NCI-H526 (cell line): ENCODE results near the gene LHFPL6.
A peak's percentile ranks its signal among the peaks of the same experiment; 100 is the strongest.

Source experiments
- DNase-seq, 2 experiments: peaks; one replicate each; lab custom pipeline; 2025; lab: John Stamatoyannopoulos, UW

The LHFPL6 gene

DNA sequence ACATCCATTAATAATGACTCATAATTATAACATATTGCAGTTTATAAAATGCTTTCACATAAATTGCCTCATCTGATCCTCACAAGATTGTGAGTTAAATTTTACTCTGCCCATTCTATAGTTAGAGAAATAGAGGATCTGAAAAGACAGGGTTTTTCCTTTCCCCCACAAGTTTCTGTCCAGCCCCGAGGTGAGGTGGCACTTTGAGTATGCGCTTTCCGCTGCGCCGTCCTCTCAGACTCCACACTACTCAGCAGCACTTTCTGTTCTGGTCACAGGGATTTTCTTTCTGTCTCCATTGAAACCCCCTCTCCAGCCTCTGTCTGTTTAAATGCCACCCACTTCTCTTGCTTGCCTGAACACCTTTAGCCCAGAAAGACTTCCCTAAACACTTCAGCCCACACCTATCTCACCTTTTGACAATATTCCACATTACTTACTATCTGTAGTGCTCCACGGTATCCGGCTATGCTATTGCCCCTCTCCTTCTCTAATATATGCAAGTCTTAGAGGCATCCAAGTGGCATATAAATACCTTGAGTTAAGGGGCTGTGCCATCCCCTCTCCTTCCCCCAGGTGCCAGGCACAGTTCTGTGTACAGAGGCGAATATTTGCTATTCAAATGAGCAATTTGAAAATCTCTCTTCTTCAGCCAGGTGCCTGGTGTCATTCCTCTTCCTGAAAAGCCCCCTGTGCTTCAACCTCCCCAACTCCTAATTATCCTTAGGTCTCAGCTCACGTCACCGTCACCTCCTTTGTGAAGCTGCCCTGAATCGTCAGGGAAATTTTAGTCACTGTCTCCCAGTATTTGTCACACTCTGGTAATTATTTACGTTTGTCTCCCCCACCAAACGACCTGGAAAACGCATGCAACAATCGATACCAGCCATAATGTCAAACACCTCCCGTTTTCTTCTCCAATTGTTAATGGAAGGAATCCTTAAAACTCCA lies 296.1 kb downstream of the LHFPL6 start:
- DNase-seq: peak; percentile 92 to 96

DNA sequence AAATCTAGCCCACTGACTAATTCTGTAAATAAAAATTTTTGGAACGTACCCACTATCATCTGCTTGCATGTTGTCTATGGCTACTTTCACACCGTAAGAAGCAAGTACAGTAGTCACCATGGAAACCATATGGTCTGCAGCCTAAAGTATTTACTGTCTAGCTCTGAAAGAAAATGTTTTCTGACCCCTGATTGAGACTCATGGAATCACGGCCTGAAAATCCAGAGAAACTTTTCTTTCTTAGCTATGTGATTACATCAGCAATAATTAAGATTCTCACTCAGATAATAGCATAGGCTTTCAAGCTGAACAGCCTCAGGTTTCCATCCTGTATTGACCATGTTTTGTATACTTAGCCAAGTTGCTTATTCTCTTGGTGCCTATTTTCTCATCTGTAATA lies 300.2 kb downstream of the LHFPL6 start:
- DNase-seq: no peak

DNA sequence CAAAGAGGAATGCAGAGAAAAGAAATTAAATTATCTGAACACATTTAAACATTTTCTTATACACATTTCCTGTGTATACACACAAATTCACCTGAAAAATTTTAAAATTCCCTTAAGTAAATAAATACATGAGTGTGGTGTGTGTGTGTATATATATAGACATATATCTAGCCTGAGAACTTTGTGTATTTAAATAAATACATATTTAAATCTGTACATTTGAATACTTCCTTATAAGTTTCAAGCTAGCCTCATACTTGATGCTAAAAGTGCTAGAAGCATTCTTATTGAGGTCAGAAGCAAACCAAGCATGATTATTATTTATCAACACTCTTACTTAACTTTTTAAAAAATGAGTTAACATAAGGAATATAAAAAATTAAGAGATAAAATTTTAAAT lies 304.0 kb downstream of the LHFPL6 start:
- DNase-seq: peak in 1 of 2 experiments; percentile 34

DNA sequence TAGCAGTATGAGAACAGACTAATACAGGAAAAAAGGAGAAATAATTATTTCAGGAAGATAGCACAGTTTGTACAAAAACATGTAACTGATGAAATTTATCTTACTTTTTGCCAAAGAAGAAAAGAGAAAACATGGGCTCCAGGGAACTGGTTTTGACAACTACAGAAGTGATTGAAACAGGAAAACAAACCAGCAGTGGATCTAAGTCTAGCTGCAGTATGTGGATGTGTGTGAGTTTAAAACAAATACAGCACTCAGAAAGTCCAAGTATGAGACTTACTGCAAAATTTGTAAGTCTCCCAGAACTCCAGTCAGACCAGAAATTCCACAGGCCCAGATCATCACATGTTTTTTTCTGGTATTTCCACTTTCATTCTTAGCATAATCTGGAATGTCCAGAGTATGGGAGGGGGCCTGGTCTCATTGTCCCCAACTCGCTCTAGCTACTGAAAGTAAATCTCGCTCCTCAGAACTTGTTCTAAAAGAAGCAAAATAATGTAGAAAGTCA lies 305.3 kb downstream of the LHFPL6 start:
- no peak for DNase-seq

DNA sequence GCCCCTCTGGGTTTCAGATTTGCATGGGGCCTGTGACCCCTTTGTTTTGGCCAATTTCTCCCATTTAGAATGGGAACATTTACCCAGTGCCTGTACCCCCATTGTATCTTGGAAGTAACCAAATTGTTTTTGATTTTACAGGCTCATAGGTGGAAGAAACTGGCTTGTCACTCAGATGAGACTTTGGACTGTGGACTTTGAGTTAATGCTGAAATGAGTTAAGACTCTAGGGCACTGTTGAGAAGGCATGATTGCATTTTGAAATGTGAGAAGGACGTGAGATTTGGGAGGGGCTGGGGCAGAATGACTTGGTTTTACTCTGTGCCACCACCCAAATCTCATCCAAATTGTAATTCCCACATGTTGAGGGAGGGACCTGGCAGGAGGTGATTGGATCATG lies 306.0 kb downstream of the LHFPL6 start:
- no peak for DNase-seq

DNA sequence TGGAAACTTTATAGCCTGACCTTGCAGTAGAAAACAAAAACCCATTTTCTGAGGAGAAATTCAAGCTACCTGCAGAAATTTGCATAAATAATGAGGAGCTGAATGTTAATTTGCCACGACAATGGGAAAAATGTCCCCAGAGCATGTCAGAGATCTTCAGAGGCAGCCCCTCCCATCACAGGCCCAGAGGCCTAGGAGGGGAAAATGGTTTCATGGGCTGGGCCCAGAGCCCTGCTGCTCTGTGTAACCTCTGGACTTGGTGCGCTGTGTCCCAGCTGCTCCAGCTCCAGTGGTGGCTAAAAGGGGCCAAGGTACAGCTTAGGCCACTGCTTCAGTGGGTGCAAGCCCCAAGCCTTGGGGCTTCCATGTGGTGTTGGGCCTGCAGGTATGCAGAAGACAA lies 306.8 kb downstream of the LHFPL6 start:
- no peak for DNase-seq
